ENCODE measurements around the gene CHD6.

The CHD6 gene, protein sequence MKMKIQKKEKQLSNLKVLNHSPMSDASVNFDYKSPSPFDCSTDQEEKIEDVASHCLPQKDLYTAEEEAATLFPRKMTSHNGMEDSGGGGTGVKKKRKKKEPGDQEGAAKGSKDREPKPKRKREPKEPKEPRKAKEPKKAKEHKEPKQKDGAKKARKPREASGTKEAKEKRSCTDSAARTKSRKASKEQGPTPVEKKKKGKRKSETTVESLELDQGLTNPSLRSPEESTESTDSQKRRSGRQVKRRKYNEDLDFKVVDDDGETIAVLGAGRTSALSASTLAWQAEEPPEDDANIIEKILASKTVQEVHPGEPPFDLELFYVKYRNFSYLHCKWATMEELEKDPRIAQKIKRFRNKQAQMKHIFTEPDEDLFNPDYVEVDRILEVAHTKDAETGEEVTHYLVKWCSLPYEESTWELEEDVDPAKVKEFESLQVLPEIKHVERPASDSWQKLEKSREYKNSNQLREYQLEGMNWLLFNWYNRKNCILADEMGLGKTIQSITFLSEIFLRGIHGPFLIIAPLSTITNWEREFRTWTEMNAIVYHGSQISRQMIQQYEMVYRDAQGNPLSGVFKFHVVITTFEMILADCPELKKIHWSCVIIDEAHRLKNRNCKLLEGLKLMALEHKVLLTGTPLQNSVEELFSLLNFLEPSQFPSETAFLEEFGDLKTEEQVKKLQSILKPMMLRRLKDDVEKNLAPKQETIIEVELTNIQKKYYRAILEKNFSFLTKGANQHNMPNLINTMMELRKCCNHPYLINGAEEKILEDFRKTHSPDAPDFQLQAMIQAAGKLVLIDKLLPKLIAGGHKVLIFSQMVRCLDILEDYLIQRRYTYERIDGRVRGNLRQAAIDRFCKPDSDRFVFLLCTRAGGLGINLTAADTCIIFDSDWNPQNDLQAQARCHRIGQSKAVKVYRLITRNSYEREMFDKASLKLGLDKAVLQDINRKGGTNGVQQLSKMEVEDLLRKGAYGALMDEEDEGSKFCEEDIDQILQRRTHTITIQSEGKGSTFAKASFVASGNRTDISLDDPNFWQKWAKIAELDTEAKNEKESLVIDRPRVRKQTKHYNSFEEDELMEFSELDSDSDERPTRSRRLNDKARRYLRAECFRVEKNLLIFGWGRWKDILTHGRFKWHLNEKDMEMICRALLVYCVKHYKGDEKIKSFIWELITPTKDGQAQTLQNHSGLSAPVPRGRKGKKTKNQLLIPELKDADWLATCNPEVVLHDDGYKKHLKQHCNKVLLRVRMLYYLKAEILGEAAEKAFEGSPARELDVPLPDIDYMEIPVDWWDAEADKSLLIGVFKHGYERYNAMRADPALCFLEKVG (N-terminal part only)

DNA sequence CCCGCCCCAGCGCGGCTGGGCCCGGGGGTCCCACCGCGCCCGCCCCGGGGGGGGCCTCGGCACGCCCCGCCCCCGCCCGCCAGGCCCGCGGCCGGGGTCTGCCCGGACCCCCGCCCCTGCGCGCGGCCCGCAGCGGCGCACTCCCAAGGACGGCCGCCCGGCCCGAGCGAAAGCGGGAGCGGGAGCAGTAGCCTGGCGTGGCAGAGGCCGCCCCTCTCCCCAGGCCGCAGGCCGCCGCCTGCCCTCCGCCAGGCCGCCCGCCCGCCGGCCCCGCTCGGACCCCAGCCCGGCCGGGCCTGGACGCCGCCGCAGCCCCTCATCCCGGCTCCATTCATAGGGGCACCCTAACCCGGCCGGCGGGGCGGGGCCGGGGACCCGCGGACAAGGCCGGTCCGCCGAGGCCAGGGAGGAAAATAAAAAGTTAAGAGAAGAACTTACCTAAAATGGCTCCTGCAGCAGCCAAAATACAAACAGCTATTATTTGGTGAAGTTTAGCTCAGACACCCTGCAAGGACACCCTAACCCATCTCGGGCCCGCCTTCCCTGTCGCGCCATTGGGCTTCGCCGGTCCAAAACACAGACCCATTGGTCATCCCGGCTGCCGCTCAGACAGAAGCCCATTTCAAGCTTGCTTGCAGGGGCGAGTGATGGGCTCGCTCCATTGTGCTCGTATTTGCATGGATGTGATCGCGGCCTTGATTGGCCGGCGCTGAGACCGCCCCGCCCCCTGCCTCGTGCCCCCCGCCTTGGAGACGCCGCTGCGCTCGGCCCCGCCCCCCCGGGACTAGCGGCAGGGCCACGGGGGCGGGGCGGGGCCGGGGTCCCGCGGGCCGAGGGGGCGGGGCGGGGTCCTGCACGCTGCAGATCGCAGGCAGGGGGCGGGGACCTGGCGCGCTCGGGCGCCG is at the start of gene CHD6:
TSS of gene CHD6 (minus strand) at position 476 of the 905 bp plus-strand sequence. CDS start 67,040 bp downstream, outside the sequence.
- peak; percentile 98 for DNase-seq (ENCODE audit: low read depth)

DNA sequence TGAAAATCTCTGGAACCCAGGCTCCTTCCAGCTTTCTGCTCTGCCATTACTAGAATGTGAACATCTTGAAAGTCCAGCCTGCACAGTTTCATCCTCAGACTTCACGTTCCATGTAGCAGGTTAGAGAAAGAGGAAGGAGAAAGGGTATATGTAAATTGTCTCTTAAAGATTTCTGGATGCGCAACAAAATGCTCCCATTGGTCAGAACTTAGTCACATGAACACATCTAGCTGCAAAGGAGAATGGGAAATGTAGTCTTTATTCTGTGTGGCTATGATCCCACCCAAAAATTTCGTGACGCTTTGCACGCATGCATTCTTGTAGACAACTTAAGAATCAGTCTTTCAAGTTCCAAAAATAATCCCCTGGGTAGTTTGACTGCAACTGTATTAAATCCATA is 46.4 kb upstream of the CHD6 start:
- DNase-seq (ENCODE audit: low read depth): no peak

DNA sequence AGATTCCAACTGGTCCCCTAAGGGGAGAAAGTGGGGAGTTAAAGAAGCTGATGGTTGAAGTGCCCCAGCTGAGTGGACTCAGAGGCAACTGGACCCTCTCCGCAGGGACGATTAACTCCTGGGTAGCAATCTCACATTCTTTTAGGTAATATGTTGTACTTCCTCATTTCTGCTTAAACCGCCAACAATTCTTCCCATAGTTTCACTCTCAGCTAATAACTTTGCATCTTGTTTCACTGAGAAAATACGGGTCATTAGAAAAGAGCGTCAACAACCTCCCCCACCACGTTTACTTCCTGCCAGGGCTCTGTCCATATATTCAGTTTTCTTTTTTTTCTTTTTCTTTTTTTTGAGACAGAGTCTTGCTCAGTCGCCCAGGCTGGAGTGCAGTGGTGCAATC is 39.5 kb upstream of the CHD6 start:
- DNase-seq (ENCODE audit: low read depth): no peak

DNA sequence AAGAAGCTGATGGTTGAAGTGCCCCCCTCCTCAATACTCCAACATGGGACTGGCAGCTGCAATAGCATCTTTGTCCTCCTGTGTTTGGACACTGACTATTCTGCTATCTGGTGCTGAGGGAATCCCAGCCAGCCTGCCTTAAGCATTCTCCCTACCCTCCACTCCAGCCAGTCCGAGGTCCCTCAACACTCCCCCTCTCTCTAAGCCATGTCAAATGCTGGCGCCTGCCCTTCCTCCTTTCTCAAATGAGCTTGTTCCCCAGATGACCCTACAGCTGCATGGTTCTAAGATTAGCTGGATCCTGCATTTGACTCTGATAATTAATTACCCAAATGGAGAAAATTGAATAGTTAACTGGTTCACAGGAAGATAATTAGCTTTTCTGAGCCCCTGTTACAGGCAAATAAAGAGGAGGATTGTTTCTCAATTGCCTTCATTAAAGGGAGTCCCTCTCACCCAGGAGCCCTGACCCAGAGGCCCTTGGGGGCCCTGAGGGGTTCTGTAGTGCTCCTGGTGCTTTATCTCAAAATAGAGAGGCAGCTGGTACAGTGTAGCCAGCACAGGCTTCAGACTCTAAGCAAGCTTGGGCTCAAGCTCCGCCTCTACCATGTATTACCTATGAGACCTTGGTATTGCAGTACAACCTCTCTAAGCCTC is 37.9 kb upstream of the CHD6 start:
- no peak for DNase-seq (ENCODE audit: low read depth)

DNA sequence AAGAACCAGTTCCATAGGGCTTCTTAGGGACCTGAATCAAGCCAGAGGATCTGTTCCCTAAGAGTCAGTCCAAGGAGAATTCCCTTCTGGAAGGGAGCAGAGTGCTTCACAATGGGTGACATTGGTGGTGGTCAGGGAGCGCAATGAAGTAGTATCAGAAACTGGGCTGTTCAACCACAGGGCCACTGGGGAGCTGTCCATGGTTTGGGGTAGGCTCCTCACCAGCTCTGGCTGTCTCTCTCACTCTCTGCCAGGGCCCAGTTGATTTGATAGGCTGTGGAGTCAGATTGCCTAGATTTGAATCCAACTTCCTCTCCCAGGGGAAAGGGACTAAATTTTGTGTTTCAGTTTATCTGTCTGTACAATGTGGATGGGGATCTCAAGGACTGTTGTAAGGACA is 36.7 kb upstream of the CHD6 start:
- DNase-seq (ENCODE audit: low read depth): no peak

DNA sequence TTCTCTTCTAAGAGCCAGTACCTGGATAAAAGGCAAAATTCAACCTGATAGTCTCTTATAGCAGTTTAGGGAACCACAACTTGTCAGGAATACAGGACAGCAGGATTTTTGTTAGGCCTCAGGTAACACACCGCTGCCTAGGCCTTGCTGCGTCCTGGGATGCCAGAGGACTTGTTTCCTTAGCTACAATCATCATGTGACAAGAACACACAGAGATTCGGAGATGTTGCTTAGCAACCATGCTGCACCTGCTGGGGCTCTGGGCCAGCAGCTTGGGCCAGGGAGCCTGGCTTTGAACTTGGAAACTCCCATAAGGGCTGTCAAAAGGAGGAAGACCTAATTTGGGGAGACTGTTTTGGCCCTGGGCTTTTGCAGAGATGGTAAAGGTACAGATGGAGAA is 36.1 kb upstream of the CHD6 start:
- no peak for DNase-seq (ENCODE audit: low read depth)

DNA sequence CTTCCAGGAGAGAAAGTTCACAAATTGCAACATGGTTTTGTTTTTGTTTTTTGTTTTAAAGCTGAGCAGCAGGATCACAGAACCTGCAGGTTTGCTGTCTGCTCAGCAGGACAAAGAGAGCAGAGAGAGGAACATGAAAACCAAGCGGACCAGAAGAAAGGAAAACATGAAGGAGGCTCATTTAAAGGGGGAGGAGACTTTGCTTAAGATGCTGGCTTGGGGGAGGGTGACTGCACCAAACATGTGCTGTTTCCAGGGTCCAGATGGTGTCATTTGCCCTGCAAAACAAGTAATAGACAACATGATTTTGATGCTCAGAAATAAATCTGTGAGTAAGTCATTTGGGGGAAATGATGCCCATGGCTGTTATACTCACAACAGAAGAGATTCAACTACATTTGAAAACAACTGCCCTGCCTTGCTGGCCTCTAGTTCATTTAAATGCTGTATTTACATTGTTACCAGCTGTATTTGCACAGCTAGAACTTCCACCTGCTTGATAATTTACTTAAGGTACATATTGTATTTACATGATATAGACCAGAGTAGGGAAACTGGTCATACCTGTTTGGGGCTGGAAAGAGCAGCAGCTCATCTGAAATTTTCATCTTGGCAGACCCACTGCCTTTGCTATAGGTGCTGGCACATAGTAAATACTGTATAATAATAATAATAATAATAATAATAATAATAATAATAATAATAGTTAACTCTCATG is 32.2 kb upstream of the CHD6 start:
- no peak for DNase-seq (ENCODE audit: low read depth)

DNA sequence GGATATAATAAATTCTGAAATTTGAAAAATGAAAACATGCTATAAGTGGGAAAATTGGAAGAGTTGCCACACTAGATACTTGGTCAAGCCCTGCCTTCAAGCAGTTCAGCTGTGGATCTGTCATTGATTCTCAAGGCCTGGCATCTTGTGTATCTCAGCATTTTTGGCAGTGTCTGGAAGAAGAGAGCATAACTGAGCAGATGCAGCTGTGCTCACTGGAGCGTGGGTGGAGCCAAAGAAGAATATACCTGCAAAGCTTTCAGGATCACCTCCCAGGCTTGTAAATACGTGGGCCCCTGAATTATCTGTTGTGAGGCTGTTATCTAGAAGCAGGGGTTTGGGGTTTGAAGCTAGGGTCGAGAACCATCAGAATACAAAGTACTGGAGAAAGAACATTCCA is 31.3 kb upstream of the CHD6 start:
- no peak for DNase-seq (ENCODE audit: low read depth)

DNA sequence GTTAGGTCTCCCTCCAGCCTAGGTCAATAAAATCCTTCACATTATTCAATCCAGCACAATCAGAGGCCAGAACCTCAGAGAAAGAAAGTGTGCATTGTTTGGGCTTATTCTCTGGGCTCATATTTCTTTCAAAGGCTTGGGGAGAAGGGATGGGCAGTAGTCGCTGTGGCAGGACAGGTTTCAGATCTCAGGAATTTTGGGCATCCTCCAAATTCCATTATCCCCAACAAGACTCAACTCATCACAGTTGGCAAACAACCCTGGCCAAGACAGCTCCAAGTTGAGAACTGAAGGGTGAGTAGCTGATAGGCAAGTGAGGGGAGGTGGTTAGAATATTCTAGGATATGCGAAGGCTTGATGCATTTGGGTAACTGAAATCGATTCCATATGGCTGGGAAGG is 27.2 kb upstream of the CHD6 start:
- no peak for DNase-seq (ENCODE audit: low read depth)

DNA sequence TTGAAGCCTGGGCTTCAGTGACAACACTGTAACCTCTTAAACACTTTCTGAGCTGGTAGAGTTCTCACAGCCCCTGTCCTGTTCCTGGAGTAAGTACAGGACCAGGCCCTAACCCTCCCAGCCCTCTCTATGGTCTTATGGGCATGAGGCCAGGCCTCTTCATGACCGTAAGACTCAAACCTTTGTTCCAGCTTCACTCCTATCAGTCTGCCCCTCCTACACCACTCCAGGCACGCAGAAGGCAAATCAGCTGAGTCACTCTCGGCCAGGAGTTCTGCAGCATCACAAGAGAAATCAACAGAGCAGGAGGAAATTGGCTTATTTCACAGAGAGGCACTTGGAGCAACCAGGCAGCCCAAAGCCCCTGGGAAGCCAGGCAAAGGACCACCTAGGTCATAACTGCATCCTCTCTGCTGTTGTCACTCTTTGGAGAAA is 25.3 kb upstream of the CHD6 start:
- no peak for DNase-seq (ENCODE audit: low read depth)

DNA sequence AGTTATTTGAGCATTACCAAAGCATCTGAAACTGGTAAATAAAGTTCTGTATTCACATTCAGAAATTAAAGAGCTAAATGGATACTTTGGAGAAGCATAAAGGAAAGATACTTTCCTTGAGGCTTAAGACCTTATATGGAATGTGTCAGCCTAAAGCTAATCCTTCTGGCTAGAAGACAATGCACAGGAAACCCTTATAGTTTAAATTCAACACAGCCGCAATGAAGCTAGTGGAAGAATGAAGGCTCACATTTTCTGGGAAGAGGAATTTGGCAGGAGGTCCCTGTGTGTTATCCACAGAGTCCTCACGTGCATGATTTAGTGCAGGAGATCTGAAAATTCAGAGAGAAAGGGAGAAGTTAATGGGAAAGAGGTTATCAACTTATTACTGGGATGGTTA is 21.5 kb upstream of the CHD6 start:
- no peak for DNase-seq (ENCODE audit: low read depth)

DNA sequence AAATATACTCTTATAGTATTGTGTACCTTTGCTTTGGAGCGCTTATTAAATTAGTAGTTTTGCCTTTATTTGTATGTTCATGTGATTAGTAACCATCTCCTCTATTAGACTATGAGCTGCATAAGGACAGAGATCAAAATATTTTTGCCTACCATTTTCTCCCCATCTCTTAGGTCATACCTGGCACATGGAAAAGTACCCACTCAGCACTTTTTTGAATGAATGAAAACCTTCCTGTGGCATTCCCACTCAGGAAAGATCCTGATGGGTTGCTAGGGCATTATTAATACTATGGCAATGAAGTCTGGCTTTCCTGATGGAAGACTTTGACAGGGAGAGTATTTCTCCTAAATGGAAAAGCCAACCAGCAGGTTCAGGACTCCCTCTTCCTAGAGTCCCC is 20.3 kb upstream of the CHD6 start:
- DNase-seq (ENCODE audit: low read depth): no peak

DNA sequence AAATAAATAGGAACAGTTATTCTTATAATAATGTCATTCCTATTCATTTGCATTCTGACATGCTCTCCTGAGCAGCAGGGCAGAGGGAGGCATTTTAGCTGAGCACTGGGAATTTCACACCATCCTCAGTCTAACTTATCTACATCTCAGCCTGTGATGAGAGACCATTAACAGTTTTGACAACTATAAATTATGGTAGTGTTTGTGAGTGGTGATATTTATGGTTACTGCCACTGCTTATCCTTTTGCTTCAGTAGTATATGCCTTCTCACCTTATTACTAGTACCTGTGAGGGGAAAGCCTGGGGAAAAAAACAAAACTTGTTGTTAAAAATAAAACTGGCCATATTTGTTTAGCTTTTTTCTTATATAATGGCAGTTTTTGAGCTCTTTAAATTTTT is 17.0 kb upstream of the CHD6 start:
- no peak for DNase-seq (ENCODE audit: low read depth)

DNA sequence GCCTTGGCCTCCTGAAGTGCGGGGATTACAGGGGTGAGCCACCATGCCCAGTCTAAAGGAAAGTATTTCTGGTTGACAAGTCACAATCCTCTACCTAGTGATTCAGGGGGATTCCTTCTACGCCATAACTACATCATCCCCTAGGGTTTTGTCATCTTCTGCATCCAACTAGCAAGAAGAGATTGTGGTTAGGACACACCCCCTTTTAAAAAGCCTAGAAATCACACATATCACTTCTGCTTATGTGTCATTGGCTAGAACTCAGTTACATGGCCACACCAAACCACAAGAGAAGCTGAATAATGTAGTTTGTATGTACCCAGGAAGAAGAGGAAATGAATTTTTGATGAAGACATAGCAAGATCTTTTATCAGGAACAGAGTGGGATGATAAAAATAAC is 14.7 kb upstream of the CHD6 start:
- no peak for DNase-seq (ENCODE audit: low read depth)

DNA sequence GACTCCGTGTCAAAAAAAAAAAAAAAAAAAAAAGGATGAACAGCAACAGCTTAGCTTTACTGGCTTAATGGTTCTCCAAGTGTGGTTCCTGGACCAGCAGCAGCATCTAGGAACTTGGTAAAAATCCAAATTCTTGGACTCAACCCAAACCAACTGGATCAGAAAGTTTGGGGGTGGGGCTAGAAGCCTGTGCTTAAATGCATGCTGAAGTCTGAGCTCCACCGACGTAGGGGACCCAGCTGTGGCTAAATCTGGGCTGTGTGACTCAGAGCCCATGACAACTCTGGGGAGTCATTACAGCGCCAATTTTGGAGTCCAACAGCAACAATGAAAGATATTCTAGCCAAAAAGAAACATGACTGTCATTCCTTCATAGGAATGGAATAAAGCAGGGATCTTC is 13.6 kb upstream of the CHD6 start:
- DNase-seq (ENCODE audit: low read depth): no peak

DNA sequence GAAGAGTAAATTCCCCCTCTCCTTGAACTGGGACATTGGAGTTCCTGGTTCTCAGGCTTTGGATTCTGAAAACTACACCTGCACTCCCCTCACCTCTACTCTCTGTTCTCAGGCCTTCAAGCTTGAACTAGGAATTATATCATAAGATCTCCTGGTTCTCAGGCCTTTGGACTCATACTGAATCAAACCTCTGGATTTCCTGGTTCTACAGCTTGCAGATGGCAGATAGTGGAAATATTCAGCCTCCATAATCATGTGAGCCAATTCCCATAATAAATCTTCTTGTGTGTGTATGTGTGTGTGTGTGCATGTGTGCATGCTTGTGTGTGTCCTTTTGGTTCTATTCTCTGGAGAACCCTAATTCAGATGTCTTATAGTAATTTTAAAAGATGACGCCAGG is 12.7 kb upstream of the CHD6 start:
- no peak for DNase-seq (ENCODE audit: low read depth)

DNA sequence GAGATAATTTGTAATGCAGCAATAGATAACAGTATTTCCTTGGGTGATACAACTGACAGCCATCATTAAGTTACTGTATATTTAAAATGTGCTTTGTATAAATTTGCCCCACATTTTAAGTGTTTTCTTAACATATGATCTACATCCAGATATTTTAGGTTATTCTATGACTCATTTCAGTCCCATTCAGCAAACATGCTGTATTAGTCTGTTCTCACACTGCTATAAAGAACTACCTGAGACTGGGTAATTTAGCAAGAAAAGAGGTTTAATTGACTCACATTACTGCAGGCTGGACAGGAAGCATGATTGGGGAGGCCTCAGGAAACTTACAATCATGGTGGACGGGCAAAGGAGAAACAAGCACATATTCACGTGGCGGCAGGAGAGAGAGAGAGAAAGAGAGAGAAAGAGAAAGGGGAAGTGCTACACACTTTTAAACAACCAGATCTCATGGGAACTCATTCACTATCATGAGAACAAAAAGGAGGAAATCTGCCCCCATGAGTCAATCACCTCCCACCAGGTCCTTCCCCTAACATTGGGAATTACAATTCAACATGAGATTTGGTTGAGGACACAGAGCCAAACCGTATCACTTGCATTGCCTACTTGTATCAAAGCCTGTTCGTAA is 9.6 kb upstream of the CHD6 start:
- DNase-seq (ENCODE audit: low read depth): no peak

DNA sequence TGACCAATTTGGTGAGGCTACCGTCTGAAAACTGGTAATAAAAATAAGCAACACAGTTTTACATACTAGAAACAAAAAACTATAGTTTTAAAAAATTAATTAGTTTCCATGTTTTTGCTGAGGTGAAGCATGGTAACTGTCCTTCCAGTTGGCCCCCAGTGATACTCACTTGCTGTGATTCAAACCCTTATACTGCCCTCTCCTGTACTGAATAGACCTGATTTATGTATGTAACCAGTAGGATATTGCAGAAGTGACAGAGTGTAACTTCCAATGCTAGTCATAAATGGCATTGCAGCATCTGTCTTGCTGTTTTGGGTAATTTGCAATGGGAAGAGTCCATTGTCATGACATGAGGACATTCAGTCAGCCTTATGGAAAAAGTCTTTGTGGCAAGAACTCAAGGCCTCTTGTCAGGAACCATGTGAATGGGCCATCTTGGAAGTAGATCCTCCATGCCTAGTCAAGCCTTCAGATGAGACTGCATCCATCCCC is 8.9 kb upstream of the CHD6 start:
- no peak for DNase-seq (ENCODE audit: low read depth)

DNA sequence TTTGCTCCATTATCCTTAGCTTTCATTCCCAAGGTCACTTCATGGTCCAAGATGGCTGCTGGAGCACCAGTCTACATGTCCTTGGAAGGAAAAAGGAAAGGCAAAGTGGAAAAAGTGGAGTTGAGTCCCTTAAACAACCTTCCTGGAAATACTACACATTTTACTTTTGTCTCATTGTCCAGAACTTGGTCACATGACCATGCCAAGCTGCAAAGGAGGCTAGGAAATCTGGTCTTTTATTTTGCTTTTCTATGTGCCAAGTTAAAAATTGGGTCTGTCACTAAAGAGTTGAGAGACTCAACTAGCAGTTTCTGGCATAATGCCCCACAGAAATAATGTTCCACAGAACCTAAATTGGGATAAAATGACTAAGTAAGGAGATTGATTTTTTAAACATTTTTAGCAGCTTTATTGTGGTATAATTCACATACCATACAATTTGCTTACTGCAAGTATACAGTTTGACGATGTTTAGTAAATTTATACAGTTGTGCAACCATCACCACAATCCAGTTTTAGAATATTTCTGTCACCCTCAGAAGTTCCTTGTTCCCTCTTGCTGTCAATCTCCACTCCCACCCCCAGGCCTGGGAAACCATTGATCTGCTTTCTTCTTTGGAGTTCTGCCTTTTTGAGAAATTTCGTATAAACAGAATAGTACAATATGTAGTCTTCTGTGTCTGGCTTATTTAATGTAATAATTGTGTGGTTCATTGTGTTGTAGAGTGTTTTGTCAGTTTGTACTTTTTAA is 5.6 kb upstream of the CHD6 start:
- no peak for DNase-seq (ENCODE audit: low read depth)
